Activated CD4-positive, alpha-beta T cell treated with anti-CD3 and anti-CD28 coated beads for 24 hours (primary cell): Measurements from ENCODE around the gene QRFP.

Source experiments
- DNase-seq, 2 donors: peaks; one replicate each; pipeline ENCODE4 v3.0.0-alpha.2; 2020; ENCODE audit warnings: low read depth in 2 of 2

Gene QRFP

GRCh38 chr9:130872093-130872492 lies 24.5 kb downstream of the QRFP start:
- DNase-seq: no peak

- DNase-seq: no peak
These were observed 25.1 kb downstream of the QRFP start for GRCh38 chr9:130871395-130872062.

GRCh38 chr9:130870491-130871381 lies 25.9 kb downstream of the QRFP start:
- DNase-seq: no peak

- no peak for DNase-seq
These were observed 27.4 kb downstream of the QRFP start for GRCh38 chr9:130869250-130869649.

GRCh38 chr9:130868230-130868629 lies 28.4 kb downstream of the QRFP start:
- DNase-seq: no peak

GRCh38 chr9:130867556-130867955 lies 29.1 kb downstream of the QRFP start:
- DNase-seq: no peak

- DNase-seq: peak; percentile 32 to 43
These were observed 30.1 kb downstream of the QRFP start for GRCh38 chr9:130866474-130866965.

GRCh38 chr9:130865921-130866320 lies 30.7 kb downstream of the QRFP start:
- DNase-seq: no peak

GRCh38 chr9:130864541-130864940 lies 32.1 kb downstream of the QRFP start:
- DNase-seq: no peak

- DNase-seq: no peak
These were observed 33.9 kb downstream of the QRFP start for GRCh38 chr9:130862747-130863146.

- DNase-seq: no peak
These were observed 34.4 kb downstream of the QRFP start for GRCh38 chr9:130862217-130862616.

GRCh38 chr9:130861372-130862180 lies 35.0 kb downstream of the QRFP start:
- DNase-seq: no peak

GRCh38 chr9:130860458-130861316 lies 35.9 kb downstream of the QRFP start:
- DNase-seq: no peak

GRCh38 chr9:130858739-130859705 lies 37.6 kb downstream of the QRFP start:
- DNase-seq: no peak

- DNase-seq: no peak
These were observed 38.5 kb downstream of the QRFP start for GRCh38 chr9:130857864-130858738.

GRCh38 chr9:130856474-130856873 lies 40.1 kb downstream of the QRFP start:
- no peak for DNase-seq

GRCh38 chr9:130854835-130855234 lies 41.8 kb downstream of the QRFP start:
- DNase-seq: no peak

GRCh38 chr9:130854092-130854491 lies 42.5 kb downstream of the QRFP start:
- DNase-seq: no peak

GRCh38 chr9:130852801-130853200 lies 43.8 kb downstream of the QRFP start:
- no peak for DNase-seq
